ENCODE data around the gene CHAT. TPM values are rescaled to one million over a fixed set of nuclear protein-coding genes. Genes with fewer than 3 reads are reported as not detected.
"Not testable (repeated sequence)": the region's sequence is repeated elsewhere in the genome, so short reads cannot be mapped to it uniquely, and the experiment has no call there.

CHAT gene
- total RNA-seq, 3 donors from 2014 or later (not counting 1 experiment from before 2014, with no cell fraction given): not detected

DNA sequence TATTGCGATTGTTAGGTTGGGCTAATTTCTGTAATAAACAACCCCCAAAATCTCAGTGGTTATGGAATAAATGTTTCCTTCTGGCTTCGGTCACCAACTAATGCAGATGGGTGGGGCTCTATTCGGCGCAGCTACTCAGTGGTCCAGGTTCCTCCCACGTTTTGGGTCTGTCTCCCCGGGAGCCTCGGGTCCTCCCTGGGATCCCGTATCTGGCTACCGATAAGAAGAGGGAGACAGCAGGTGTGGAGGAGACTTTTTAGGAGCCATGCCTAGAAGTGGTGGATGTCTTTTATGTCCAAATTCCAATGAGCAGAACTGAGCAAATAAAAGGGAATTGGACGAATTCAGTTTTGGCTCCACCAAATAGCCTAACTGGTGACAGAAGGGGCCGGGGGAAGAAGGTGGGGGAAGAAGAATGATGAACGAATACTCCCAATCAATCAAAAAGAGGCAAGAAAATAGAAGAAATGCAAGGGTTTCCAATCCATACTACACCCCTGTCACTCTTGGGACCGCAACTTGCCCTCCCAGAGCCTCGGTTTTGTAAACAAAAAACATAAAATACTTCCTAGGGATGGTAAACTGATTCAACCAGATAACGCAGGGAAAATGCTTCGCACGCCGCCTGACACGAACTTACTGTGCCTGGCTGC lies 65.1 kb downstream of the CHAT start:
- intact Hi-C loops (cut with micrococcal nuclease): no loop called here
- Mint-ChIP-seq H3K4me1 (peaks cover 6% of the 10 kb centered on the region in 2 donors), H3K9me3 (peaks cover 7 to 10% of the 10 kb centered on the region in 2 donors), H3K4me3 (peak overlapping the region; percentile 22), H3K36me3 (peaks cover 14% of the 10 kb centered on the region), H3K27ac (no peak overlapping the region), H3K27me3 (ENCODE audit: low read depth in 2 of 2) (peaks cover 38 to 45% of the 10 kb centered on the region in 2 donors)
- 21% methylated on average over 17 of the region's 19 CpGs for WGBS (ENCODE audit: insufficient coverage)
- TF ChIP-seq, protein P1, sequence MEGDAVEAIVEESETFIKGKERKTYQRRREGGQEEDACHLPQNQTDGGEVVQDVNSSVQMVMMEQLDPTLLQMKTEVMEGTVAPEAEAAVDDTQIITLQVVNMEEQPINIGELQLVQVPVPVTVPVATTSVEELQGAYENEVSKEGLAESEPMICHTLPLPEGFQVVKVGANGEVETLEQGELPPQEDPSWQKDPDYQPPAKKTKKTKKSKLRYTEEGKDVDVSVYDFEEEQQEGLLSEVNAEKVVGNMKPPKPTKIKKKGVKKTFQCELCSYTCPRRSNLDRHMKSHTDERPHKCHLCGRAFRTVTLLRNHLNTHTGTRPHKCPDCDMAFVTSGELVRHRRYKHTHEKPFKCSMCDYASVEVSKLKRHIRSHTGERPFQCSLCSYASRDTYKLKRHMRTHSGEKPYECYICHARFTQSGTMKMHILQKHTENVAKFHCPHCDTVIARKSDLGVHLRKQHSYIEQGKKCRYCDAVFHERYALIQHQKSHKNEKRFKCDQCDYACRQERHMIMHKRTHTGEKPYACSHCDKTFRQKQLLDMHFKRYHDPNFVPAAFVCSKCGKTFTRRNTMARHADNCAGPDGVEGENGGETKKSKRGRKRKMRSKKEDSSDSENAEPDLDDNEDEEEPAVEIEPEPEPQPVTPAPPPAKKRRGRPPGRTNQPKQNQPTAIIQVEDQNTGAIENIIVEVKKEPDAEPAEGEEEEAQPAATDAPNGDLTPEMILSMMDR (IDR thresholded peaks at IDR 0.05): no peak
- Histone ChIP-seq H3K27ac (ENCODE audit: low read length) (no peak overlapping the region), H3K4me1 (ENCODE audit: control insufficient read depth, insufficient read depth, low read length) (peaks cover 7% of the 10 kb centered on the region), H3K27me3 (ENCODE audit: control insufficient read depth, insufficient read depth, low read length) (peaks cover 8% of the 10 kb centered on the region), H3K4me3 (ENCODE audit: low read length) (no peak overlapping the region), H3K36me3 (ENCODE audit: control insufficient read depth, insufficient read depth, low read length) (no peaks in the 10 kb centered on the region), H3K9me3 (ENCODE audit: control insufficient read depth, insufficient read depth, low read length) (peaks cover 7% of the 10 kb centered on the region)
- no peak for ATAC-seq
- DNase-seq: no peak

DNA sequence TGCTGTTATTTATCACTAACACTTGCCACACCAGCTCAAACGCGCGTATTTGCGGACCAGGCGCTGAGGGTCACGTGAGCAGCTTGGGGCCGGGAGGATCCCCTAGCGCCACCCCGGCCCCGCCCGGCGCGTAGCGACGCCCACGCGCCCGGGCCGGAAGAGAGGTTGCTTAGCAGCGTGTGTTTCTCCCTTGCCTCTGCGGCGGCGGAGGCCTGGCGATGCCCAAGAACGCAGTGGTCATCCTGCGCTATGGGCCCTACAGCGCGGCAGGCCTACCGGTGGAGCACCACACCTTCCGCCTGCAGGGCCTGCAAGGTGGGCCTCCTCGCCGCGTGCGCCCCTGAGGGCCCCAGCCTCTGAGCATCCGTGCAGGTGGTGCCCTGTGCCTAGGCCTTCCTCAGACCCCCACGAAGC lies 65.7 kb downstream of the CHAT start, which contains the start of gene C10orf53:
Gene C10orf53, plus strand, starts transcription at position 172 of the 414 bp plus-strand sequence. Its CDS starts 47 bp downstream, at position 219.
- H3K4me3 Mint-ChIP-seq: peak within 1 kb of the TSS; percentile 22
- no peak within 1 kb of the TSS for H3K27ac Mint-ChIP-seq
- peaks cover 7 to 10% of the 10 kb centered on the region in 2 donors for H3K9me3 Mint-ChIP-seq
- H3K4me1 ChIP-seq (ENCODE audit: control insufficient read depth, insufficient read depth, low read length): peaks cover 7% of the 10 kb centered on the region
- H3K27ac ChIP-seq (ENCODE audit: low read length): no peak within 1 kb of the TSS
- peaks cover 6% of the 10 kb centered on the region in 2 donors for H3K4me1 Mint-ChIP-seq
- H3K27me3 Mint-ChIP-seq (ENCODE audit: low read depth in 2 of 2): peaks cover 38 to 40% of the 10 kb centered on the region in 2 donors
- H3K4me3 ChIP-seq (ENCODE audit: low read length): no peak within 1 kb of the TSS
- H3K36me3 ChIP-seq (ENCODE audit: control insufficient read depth, insufficient read depth, low read length): no peaks in the 10 kb centered on the region
- H3K27me3 ChIP-seq (ENCODE audit: control insufficient read depth, insufficient read depth, low read length): peaks cover 8% of the 10 kb centered on the region
- WGBS (ENCODE audit: insufficient coverage): 14% methylated on average over 36 of the region's 36 CpGs
- DNase-seq (peak in 1 of 2 donors; percentile 3), ATAC-seq (peak in 2 of 3 donors; percentile 42 to 67)
- intact Hi-C loops (cut with micrococcal nuclease): no loop called here
- peaks cover 7% of the 10 kb centered on the region for H3K9me3 ChIP-seq (ENCODE audit: control insufficient read depth, insufficient read depth, low read length)
- peaks cover 14% of the 10 kb centered on the region for H3K36me3 Mint-ChIP-seq
- TF ChIP-seq, protein P1 (IDR thresholded peaks at IDR 0.05): no peak

DNA sequence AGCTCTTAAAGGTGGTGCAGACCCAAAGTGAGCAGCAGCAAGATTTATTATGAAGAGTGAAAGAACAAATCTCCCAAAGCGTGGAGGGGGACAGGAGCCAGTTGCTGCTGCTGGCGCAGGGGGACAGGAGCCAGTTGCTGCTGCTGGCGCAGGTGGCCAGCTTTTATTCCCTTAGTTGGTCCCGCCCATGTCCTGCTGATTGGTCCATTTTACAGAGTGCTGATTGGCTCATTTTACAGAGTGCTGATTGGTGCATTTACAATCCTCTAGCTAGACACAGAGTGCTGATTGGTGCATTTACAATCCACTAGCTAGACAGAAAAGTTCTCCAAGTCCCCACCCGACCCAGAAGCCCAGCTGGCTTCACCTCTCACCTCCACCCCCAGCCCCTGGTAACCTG lies 68.6 kb downstream of the CHAT start:
- H3K27ac ChIP-seq (ENCODE audit: low read length); H3K27ac Mint-ChIP-seq; ATAC-seq; DNase-seq; H3K4me3 Mint-ChIP-seq; H3K4me1 Mint-ChIP-seq; H3K4me3 ChIP-seq (ENCODE audit: low read length); H3K27me3 ChIP-seq (ENCODE audit: control insufficient read depth, insufficient read depth, low read length); intact Hi-C loops (cut with micrococcal nuclease); H3K4me1 ChIP-seq (ENCODE audit: control insufficient read depth, insufficient read depth, low read length); H3K36me3 ChIP-seq (ENCODE audit: control insufficient read depth, insufficient read depth, low read length): not testable (repeated sequence)
- peaks cover 20% of the 10 kb centered on the region for H3K9me3 ChIP-seq (ENCODE audit: control insufficient read depth, insufficient read depth, low read length)
- WGBS (ENCODE audit: insufficient coverage): 79% methylated on average over 4 of the region's 5 CpGs
- peaks cover 7 to 10% of the 10 kb centered on the region in 2 donors for H3K9me3 Mint-ChIP-seq
- H3K36me3 Mint-ChIP-seq: peaks cover 20% of the 10 kb centered on the region
- H3K27me3 Mint-ChIP-seq (ENCODE audit: low read depth in 2 of 2): peaks cover 29 to 31% of the 10 kb centered on the region in 2 donors

DNA sequence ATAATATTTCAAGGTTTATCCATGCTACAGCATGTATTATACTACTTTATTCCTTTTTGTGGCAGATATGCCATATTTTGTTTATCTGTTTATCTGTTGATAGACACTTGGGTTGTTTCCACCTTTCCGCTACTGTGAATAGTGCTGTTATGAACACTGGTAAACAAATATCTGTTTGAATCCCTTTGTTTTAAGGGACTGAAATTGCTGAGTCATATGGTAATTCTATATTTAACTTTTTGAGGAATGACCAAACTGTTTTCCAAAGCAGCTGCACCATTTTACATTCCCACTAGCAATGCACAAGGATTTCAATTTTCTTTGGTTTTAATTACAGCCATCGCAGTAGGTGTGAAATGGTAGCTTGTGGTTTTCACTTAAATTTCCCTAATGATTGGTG lies 69.0 kb downstream of the CHAT start:
- ATAC-seq: no peak
- peaks cover 4 to 7% of the 10 kb centered on the region in 2 donors for H3K9me3 Mint-ChIP-seq

More for the DNA sequence above, 69.0 kb downstream of the CHAT start:
- Mint-ChIP-seq H3K36me3 (peaks cover 17% of the 10 kb centered on the region), H3K27me3 (ENCODE audit: low read depth in 2 of 2) (peaks cover 29 to 31% of the 10 kb centered on the region in 2 donors), H3K4me3 (no peak overlapping the region), H3K4me1 (peaks cover 6% of the 10 kb centered on the region in 2 donors), H3K27ac (no peak overlapping the region)
- Histone ChIP-seq H3K4me3 (ENCODE audit: low read length) (no peak overlapping the region), H3K4me1 (ENCODE audit: control insufficient read depth, insufficient read depth, low read length) (peaks cover 7% of the 10 kb centered on the region), H3K36me3 (ENCODE audit: control insufficient read depth, insufficient read depth, low read length) (no peaks in the 10 kb centered on the region), H3K27me3 (ENCODE audit: control insufficient read depth, insufficient read depth, low read length) (peaks cover 11% of the 10 kb centered on the region), H3K9me3 (ENCODE audit: control insufficient read depth, insufficient read depth, low read length) (peaks cover 22% of the 10 kb centered on the region), H3K27ac (ENCODE audit: low read length) (no peak overlapping the region)
- no peak for DNase-seq
- 95% methylated on average over 2 of the region's 2 CpGs for WGBS (ENCODE audit: insufficient coverage)
- TF ChIP-seq, protein P1 (IDR thresholded peaks at IDR 0.05): no peak
- intact Hi-C loops (cut with micrococcal nuclease): no loop called here
